ENCODE data around the gene CORO7.

The CORO7 gene

GRCh38 chr16:4315186-4316107 is 100.9 kb downstream of the CORO7 start, which contains the start of gene GLIS2:
Gene GLIS2 (plus strand): TSS chr16:4316067. CDS start chr16:4332281, 16,214 bp downstream.
- no peak for DNase-seq (ENCODE audit: insufficient read length, low spot score)
- FAIRE-seq = no peak

- FAIRE-seq (peak; percentile 75), DNase-seq (ENCODE audit: insufficient read length, low spot score) (no peak)
These were observed 101.7 kb downstream of the CORO7 start for GRCh38 chr16:4314532-4315185.

GRCh38 chr16:4313563-4314531 is 102.5 kb downstream of the CORO7 start:
- peak; percentile 95 for DNase-seq (ENCODE audit: insufficient read length, low spot score)
- peak; percentile 58 for FAIRE-seq

- no peak for DNase-seq (ENCODE audit: insufficient read length, low spot score)
- no peak for FAIRE-seq
These were observed 106.5 kb downstream of the CORO7 start for GRCh38 chr16:4309833-4310266.

GRCh38 chr16:4309102-4309832 is 107.1 kb downstream of the CORO7 start:
- DNase-seq (ENCODE audit: insufficient read length, low spot score) (no peak), FAIRE-seq (no peak)

- DNase-seq (ENCODE audit: insufficient read length, low spot score) = peak; percentile 88
- no peak for FAIRE-seq
These were observed 109.0 kb downstream of the CORO7 start for GRCh38 chr16:4307215-4308037.

- DNase-seq (ENCODE audit: insufficient read length, low spot score) (peak; percentile 50), FAIRE-seq (peak; percentile 39)
These were observed 109.8 kb downstream of the CORO7 start for GRCh38 chr16:4306470-4307214.

Measured in GM19239 (cell line).